Bronchial smooth muscle cell (primary cell): ENCODE results near the gene STATH. TPM values are rescaled to one million over a fixed set of nuclear protein-coding genes. Genes with fewer than 3 reads are reported as not detected.

Experiments
- total RNA-seq: library from RNA; depleted of rRNA; stranded (reverse); fragments of >200 nt; gene quantifications from 2 replicates; pipeline ENCODE4 v1.2.1, GENCODE V29; 2014

The STATH gene
- not detected in 2 replicates for total RNA-seq

DNA sequence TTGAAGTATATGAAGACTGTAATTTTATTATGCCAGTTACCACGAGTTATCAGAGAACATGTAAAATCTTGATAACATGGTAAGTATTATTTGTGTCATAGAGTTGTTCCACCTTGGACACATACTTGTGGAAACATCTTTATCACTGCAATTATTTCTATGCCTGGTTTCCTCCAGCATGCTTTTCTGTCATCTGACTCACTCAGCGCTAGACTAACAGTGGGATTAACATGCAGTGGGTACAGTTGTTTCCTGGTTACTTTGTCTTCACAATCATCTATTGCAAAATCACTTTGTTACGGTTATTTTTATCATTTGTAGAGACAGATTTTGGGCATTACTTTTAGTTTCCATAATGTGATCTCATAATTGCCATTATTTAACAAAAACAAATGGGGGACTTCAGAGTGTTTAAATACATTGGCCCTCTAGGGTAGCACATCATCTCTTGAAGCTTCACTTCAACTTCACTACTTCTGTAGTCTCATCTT lies at the start of gene STATH:
STATH (plus strand) TSS at position 441 of the 491 bp plus-strand sequence. CDS start 2,472 bp downstream, outside the sequence.

GRCh38 chr4:69965628-69966027 lies 30.1 kb upstream of the STATH start, which contains the start of gene CSN2:
TSS of gene CSN2 (minus strand) at chr4:69965728. CDS start at chr4:69960995, 4,733 bp downstream.

GRCh38 chr4:70028159-70028558 lies 32.4 kb downstream of the STATH start, which contains the start of gene HTN3:
TSS of gene HTN3 (plus strand) at chr4:70028459. CDS start at chr4:70030741, 2,282 bp downstream.

GRCh38 chr4:70050138-70050537 lies 54.4 kb downstream of the STATH start, which contains the start of gene HTN1:
TSS of gene HTN1 (plus strand) at chr4:70050438. CDS start at chr4:70053077, 2,639 bp downstream.

Other genes with a start within 250 kb of the STATH start
- 0.32 TPM in 1 of 2 replicates, not detected in the other for gene SULT1B1, start 235.3 kb upstream of the STATH start, total RNA-seq
- 0.16 TPM in 1 of 2 replicates, not detected in the other for gene SULT1E1, start 135.8 kb upstream of the STATH start, total RNA-seq
- not detected in 2 replicates for gene CSN1S1, start 64.9 kb upstream of the STATH start, total RNA-seq
- not detected in 2 replicates for gene CSN2, start 30.2 kb upstream of the STATH start, total RNA-seq
- not detected in 2 replicates for gene HTN3, start 32.5 kb downstream of the STATH start, total RNA-seq
- not detected in 2 replicates for gene HTN1, start 54.5 kb downstream of the STATH start, total RNA-seq
- not detected in 2 replicates for gene PRR27, start 158.3 kb downstream of the STATH start, total RNA-seq
- gene ODAM, start 199.8 kb downstream of the STATH start, total RNA-seq, result not detected in 2 replicates
- gene FDCSP, start 230.2 kb downstream of the STATH start, total RNA-seq, result not detected in 2 replicates
- not detected in 2 replicates for gene CSN3, start 246.6 kb downstream of the STATH start, total RNA-seq